Tibial nerve (tissue), 3 donors: ENCODE data around the gene RAB40A.

Source experiments
- CTCF ChIP-seq, 5 experiments: fragments of 200-600 bp in 3 of 5; fragments of 450-650 bp in 2 of 5; sonication (generic) in 3 of 5; IDR thresholded peaks; one replicate each; pipeline ENCODE4 v1.5.1; 2016 to 2019; ENCODE audit warnings: antibody characterized with exemption in 5 of 5, mild to moderate bottlenecking in 3 of 5, moderate library complexity in 2 of 5
- POLR2A ChIP-seq, 2 donors: fragments of 450-650 bp; IDR thresholded peaks; one replicate each; pipeline ENCODE4 v1.6.1; 2017; ENCODE audit warnings: antibody characterized with exemption in 2 of 2, mild to moderate bottlenecking in 2 of 2, moderate library complexity in 2 of 2

- no peak for TF ChIP-seq CTCF (IDR thresholded peaks at IDR 0.05)
- no peak for TF ChIP-seq POLR2A (IDR thresholded peaks at IDR 0.05)
Measured at GRCh38 chrX:103467887-103468286, 51.4 kb downstream of the RAB40A start.
